NCI-H2227 (cell line): ENCODE results near the gene NT5C.

Experiments
- DNase-seq: peaks from one replicate; lab custom pipeline; 2025; ENCODE audit not compliant: unreplicated experiment; lab: John Stamatoyannopoulos, UW

Gene NT5C

DNA sequence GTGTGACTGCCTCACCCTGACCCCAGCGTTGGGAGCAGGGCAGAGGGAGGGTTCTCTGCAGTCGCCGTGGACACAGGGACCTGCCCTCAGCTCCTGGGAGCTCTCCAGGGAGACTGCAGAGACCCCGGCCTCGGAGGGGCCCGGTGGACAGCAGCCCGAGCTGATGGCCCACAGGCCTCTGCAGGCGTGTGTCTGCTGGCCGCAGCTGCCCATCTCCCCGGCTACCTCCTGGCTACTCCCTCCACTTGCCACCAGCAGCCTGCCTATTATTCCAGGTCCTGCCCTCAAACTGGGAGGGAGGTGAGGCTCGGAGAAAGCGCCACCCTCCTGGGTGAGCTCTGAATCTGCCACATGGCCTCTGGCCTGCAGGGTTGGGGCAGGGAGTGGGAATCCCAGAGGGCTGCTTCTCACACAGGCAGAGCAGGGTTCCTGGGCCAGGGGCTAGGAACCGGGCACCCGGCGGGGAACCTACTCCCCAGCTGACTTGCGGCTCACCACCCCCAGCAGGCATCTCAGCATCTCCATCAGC lies 36.6 kb downstream of the NT5C start:
- no peak for DNase-seq

DNA sequence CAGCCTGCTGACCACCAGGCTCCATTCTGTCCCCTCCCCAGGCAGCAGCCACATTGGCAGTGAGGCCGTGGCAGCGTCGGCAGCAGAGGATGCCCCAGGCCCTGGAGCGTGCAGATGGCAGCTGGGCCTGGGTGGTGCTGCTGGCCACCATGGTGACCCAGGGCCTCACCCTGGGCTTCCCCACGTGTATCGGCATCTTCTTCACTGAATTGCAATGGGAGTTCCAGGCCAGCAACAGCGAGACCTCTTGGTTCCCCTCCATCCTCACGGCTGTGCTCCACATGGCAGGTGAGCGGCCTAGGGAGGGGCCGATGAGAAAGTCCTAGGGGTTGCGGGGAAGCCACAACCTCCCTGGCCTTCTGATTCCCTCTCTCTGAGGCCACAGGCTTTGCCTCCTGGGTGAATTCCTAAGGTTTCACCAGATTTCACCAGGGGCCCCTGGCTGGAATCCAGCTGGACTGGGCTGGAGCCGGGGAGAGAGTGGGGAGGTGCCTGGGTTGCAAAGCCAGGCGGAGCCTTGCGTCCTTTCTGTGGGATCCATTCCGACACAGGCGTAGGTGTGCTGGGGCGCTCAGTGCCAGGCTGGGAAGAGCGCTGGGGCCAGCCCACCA lies 37.9 kb downstream of the NT5C start:
- no peak for DNase-seq

DNA sequence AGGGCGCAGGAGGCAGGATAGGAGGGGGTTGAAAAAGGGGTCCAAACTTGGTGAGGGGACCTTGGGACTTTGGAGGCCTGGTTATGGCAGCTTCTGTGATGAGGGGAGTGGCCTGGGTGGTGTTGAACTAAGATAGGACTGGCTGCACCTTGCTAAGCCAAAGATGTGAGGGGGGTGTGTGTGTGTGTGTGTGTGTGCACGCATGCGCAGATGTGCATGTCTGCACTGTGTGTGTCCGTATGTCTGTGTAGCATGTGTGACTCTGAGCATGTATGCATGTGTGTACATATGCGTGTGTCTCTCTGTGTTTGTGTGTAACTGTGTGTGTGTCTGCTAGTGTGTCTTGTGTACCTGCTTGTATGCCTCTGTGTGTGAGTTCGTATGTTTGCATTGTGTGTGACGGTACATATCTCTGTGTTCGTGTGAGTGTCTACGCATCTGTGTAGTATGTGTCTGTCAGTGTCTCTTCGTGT lies 39.7 kb downstream of the NT5C start:
- DNase-seq, result no peak

DNA sequence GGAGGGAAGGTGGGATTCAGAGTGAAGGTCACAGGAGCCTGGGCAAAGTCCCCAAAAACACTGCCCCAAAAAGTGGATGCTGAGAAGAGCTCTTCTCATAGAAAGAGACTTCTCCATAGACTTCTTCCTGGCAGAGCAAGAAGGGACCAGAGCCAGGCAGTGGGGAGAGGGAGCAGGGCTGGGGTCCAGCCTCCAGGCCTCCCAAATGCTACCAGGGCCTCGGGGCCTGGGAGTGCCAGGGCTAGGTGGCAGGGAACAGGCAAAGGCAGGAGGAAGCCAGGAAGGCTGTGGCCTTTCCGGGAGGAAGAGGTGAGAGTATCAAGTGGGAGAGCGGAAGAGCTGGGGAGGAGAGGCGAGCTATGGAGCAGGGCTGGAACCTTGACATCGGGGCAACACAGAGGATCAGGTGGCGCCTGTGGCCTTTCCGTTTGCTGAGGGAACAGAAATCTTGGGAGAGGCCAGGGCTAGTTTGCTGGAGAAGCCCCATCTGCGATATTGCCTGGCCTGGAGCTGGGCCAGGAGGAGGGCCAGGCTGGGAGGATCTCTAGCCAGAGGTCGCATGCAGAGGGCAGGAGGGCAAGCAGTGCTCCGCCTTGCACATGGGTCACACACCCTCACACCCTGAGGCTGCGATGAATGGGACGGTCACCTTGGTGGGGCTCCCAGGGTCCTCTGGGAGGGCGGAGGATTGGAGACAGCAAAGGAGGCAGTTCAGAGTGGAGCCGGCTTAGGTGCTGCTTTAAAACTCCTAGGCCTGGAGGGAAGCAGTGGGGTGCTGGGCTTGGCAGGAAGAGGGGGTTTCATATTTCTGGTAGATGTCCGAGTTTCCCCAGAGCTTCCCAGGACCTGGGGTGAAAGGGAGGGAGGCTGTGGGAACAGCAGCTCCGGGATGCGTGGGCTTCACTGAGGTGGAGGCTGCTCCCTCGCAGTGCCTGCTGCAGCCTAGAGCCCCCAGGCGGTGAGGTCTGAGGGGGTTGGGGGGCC lies 40.4 kb downstream of the NT5C start:
- no peak for DNase-seq

DNA sequence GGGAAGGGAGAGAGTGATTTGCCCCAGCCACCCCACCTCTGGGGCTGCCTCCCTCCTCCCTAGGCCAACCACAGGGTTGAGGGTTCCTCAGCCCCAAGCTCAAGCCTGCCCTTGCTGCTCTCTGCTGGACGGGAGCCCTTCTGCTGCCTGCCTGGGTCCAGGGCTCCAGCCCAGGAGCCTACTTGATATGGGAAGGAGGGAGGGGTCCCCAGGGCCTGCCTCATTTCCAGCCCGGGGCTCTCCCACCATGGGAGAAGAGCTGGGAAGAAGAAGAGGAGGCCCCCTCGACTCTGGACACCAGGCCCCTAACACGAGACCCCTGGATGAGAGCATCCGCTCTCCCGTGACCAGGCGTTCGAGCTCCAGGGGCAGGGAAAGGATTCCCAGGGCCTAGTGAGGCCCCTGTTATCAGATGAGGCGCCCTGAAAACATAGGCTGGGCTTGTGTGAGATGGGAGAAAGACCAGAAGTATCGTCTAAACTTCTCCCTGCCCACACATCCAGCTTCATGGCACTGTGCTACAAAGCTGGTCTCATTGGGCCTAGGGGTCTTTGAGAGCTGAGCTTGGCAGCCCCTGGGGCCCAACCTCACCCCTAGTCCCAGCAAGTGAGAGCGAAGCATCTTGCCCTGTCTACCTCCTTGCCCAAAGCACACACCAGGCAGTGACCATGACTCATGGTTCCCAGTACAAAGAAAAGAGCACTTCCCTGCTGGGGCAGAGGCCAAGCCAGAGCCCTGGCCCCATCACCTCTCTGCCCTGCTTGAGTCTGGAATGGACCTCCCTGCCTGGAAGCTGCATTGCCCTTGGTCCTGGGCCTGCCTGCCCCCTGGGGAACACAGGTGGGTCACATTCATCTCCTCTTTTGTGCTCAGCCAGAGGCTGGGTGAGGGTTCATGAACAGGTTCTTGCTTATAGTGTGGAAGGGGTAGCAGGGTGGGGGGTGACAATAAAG lies 42.8 kb downstream of the NT5C start:
- no peak for DNase-seq

DNA sequence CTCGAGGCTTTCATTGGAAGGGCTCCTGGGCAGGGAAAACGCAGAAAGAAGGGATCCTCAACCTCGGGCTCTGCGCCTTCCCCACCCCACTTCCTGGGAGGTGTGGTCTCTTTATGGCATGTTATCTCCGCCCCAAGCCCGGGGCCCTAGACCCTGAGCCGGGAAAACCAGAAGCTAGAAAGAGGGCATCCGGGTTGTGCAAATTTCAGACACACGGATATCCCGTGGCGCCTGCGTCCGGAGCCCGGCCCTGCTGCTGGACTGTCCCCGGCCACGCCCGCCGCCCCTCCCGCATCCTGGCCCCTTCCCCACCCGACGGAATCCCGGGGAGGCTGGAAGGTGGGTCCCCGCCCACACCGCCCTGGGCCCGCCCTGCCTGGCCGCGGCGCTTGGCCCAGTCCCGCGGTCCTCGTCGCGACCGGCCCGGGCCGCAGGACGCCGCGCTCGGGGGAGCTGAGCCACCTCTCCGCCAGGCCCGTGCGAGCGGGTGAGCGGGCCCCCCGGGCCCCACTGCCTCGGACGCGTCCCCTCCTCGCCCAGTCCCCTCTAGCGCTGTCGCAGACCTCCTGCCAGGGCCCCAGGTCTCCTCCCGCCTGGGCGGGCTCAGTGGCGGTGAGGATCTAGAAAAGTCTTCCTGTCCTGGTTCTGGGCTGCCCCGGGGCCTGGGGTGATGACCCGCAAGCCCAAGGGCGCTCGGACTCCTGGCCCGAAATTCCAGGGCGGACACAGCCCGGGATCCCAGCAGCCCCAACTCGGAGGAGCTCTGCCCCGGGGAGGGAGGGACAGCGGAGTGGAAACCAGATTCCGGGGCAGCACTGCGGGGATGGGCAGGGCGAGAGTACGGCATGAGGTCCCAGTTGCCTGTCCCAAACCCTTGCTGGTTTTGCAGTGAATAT lies 43.7 kb downstream of the NT5C start, which contains the start of gene SLC16A5:
TSS of gene SLC16A5 (plus strand) at position 397 of the 896 bp plus-strand sequence. CDS start 5,683 bp downstream, outside the sequence.
- no peak for DNase-seq

DNA sequence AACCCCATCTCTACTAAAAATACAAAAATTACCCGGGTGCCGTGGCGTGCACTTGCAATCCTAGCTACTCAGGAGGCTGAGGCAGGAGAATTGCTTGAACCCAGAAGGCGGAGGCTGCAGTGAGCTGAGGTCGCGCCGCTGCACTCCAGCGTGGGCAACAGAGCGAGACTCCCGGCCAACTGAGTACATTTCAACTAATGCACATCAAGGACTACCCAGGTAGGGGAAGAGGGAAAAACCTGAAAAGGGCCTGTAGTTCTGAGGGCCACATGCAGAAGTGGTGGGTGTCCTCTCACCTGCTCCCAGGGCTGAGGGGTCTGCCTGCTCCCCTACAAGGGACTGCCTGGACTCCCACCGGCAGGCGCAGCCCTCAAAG lies 44.4 kb downstream of the NT5C start:
- no peak for DNase-seq

DNA sequence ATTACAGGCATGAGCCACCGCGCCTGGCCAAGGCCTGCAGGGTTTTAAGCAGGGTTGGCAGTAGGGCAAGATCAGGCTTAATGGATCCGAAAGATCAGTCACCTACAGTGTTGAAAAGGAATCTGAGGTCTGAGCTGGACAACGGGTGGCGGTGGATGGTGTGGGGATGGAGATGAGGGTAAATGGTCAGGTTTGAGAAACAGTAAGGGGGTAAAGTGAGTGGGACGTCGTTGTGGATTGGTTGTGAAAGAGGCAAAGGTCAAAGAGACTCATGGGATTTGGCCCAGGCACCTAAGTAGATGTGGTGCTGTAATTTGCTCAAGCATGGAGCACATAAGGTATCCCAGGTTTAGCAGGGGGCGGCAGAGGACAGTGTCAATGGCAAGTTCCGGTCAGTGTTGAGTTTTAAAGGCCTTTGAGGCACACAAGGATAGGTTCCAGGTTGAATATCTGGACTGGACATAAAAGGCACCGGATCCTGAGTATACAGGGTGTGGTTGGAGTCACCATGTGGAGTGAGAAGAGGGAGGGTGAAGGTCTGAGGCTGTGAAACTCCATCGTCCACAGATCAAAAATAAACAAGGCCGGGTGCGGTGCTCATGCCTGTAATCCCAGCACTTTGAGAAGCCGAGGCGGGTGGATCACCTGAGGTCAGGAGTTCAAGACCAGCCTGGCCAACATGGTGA lies 44.9 kb downstream of the NT5C start:
- no peak for DNase-seq

DNA sequence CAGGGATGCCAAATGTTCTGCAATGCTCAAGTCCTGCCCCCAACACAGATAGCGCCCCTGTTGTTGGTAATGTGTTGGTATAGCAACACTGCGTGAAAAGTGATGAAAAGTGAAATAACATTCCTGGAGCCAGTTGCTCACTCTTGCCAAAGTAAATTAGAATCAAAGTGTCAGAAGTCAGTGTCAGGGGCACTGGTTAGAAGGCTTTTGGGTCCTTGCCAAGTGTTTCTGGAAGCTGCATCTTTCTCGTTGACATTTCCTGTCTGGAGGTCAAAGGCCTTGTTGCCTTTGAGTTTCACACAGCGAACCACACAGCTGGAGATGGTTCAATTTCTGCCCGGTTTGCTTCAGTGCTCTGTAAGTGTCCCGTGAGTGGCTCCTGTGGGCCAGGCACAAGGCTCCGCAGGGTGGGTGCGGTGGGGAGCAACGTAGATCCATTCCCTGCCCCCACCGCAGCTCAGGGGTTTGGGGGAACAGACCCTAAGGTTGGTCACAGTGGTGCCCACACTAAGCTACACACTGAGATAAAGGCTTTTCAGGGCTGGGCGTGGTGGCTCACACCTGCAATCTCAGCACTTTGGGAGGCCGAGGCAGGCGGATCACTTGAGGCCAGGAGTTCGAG lies 47.4 kb downstream of the NT5C start:
- DNase-seq, result no peak

DNA sequence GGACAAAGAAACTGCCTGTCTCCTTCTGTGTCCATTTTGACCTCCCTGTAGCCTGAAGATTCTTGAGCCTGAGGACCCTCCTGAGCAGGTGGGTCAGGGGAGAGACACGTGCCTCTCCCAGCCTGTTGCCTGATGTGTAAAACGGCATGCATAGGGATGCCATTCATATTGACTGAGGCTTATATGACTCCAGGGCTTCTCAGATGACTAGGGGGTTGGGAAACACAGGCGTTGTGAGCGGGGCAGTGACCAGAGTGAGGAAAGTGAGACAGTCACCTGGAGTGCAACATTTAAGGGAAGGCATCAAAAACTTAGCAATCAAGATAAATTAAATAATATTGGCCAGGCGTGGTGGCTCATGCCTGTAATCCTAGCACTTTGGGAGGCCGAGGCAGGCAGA lies 48.9 kb downstream of the NT5C start:
- DNase-seq, result no peak

DNA sequence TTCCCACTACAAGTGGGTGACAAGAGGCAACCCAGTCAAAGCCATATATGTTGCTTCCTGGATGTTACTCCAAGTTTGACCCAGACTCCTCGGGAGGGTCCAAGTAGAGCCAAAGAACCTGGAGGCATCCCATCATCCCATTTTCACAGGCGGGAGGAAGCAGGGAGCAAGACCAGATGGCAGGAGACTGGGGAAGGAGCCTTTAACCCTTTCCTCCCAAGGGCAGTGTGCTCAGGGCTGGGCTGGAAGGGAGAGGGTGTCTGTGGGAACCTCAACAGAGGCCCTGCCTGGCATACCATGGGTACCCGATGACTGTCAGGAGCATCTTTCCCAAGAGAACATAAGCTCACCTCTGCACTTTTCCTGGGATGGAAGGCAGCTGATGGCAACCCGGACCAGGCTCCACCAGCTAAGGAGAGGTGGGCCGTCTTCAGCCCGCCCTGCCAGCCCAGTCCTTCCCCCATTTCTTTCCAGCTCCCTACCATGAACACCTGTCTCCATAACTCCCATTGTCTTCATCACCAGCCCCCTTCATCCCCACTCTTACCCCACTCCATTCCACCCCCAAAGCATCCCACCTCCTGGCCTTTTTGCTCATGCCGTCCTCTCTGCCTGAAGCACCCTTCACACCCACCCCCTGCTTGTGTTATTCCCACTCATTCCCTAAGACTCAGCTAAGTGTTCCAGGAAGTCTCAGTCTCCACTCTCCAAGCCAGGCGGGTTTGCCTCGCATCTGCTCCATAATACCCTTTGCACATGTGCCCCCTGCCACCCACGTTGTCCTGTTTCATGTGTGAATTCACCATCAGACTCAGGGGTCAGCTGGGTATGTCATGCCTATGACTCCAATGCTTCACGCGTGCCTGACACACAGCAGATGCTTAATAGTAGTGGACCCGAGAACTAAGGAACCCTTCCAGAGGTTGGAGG lies 49.7 kb downstream of the NT5C start:
- no peak for DNase-seq
